Measurements from ENCODE around the gene COA3.

COA3 gene

DNA sequence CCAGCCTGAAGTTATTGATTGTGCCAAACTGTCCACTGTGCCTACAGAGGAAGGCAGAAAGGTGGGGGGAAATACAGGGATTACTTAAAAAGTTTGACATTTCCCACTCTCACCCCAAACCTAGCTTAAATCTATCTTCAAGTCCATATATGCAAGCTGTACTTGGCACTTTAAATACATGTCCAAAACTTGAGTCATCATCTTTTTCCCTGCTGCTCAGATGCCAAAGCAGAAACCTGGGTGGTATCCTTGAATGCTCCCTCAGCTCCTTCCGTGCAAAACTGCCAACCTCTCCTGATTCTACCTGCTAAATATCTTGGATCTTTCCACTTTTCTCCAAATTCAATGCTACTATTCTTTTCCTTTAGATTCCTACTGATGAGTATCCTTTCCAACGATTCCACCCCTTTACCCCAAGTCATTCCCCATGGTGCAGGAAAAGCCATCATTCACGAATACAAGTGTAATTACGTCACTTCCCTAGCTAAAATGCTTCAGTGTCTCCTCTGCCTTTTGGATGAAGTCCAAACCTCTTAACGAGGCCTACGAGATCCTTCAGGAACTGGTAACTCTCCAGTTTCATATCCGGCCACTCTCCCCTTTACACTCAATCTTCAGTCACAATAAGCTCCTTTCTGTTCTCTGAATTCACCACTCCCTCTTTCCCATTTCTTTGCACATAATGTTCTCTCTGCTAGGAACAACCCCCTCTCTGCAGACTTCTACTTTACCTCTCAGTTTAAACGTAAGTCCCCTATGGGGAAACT, 16.3 kb upstream of the COA3 start:
- DNase-seq = no peak

DNA sequence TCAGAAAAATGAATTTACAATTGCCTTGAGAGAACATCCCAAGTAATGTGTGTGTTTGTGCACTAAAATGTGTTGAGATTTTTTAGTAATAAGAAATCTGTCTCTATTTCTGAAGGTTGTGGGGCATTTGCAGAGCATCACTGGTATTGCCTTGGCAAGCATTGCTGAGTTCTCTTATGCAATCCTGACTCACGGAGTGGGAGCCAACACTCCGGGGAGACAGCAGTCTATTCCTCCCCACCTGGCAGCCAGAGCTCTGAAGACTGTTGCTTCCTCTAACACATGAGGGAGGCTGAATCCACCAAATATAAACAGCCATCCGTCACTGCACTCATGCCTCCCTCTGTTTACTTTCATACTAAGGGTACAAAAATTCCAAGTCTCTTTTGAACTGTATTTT, 10.7 kb upstream of the COA3 start:
- DNase-seq = no peak

DNA sequence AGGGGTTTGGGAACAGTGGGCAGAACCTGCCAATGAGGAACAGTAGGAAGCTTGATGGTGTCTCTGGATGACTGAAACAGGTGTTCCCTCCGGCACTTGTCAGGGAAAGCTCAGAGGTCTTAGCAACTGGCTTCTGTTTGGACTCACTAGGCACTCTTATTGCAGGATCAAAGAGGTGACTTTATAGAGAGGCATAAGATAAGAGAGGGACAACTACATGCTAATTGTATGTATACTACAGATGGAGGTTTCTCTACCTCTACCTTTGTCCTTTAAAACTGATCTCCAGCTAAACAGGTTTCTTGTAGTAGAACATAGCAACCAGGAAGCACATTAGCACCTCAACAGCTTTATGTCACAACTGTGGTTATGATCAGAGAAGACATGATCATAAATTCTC, 7.7 kb upstream of the COA3 start:
- DNase-seq = no peak

DNA sequence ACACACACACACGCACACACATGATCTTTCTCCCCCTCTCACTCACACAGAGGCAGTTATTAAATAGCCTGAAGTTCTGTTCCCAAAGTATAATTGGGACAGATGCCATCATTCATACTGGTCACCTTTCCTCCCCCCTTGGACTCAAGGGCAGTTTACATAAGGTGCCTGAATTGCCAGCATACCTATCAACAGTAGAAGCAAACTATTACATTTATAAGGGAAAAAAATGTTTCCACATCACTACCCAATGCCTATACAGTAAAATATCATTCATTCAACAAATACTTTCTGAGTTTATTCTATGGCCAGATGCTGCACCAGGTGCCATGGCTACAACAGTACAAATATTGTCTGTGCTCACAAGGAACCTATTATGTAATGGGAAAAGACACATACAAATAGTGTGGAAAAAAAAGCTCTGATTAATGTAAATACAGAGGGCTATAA, 6.4 kb upstream of the COA3 start:
- DNase-seq = no peak

DNA sequence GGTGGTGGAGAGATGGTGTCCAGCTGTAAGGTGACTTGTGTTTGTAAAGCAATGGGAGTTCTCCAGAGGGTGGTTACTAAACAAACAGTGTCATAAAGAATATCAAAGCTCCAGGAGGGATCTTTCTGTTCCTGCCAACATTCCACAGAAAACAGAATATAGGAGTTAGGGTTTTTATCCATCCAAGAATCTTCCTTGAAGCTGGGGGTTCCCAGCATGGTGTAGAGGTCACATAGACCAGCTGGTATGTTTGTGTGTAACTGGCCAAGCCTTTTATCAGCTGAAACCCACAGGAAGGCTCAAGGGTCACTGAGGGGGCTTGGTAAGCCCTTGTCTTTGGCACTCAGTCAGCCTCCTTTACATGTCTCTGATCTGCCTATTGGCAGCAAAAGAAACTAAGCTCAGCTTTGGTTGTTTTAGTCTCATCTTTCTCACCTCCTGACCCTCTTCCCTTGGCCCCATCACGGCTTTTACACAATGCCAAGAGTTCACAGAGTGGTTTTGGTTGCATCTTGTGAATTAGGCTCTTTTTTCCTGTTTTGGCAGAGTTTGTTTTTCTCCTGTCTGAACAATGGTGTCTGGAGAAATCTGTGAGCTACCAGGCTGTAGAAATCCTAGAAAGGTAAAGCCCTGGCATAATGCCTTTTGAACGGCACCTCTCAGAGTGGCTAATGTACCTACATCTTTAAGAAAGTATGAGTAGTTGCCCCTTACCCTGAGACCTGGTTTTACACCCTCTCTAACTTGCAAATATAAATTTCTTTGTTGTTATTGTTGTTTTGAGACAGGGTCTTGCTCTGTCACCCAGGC, 4.8 kb upstream of the COA3 start:
- no peak for DNase-seq

DNA sequence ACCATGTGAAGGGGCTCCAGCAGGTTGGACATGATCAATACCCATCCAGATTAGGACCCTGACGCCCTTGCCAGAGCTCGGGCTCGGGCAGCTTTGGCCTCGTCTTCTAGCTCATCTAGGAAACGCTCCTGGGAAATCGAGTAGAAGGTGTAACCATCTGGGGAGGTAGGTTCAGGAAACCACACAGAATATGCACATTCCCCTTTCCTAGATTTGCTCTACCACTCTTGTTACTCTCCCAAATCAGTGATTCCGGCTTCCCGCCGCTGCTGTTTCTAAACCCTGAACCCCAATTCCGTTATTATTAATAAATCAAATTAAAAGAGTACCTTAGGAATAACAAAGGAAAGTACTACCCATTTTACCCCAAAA, 507 bp downstream of the COA3 start:
- no peak for DNase-seq

DNA sequence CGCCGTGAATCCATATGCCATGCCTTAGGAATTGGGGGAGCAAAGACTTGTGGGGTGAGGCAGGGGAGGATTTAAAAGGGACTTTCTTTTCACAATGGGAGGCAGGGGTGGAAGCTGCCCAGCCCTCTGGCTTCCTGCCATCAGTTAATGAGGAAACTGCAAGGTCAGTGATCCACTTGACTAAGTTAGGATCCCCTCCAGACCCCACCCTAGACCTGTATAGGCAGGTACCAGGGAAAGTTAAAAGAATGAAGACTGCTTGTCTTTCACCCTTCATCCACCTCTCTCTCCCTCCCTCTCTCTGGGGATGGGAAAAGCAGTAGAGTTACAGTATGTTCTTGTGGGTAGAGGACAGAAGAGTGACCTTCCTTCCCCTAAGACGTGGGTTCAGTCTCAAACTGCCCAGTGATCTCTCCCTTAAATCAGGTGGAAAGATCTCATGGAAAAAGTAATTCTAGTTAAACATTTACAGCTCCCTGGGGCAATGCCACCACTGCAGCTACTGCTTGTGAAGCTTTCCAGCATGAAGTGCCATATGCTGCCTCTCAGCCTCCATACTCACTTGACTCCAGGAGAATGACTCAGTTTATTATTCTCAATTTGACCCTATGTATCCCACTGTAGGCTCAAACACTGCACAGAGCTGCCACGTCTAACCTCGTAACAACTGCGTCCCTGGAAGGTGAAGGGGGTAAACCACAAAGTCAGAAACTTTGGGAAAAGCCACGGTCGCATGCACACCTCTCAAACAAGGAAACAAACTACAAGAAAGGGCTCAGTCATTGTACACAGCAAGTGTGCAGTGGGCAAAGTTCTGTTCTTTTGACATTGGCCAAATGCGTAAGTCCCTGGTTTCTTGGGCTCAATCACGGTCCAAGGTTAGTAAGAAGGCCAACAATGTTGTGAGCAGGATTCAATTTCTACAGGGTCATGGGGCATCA, 1.2 kb downstream of the COA3 start:
- DNase-seq = no peak

DNA sequence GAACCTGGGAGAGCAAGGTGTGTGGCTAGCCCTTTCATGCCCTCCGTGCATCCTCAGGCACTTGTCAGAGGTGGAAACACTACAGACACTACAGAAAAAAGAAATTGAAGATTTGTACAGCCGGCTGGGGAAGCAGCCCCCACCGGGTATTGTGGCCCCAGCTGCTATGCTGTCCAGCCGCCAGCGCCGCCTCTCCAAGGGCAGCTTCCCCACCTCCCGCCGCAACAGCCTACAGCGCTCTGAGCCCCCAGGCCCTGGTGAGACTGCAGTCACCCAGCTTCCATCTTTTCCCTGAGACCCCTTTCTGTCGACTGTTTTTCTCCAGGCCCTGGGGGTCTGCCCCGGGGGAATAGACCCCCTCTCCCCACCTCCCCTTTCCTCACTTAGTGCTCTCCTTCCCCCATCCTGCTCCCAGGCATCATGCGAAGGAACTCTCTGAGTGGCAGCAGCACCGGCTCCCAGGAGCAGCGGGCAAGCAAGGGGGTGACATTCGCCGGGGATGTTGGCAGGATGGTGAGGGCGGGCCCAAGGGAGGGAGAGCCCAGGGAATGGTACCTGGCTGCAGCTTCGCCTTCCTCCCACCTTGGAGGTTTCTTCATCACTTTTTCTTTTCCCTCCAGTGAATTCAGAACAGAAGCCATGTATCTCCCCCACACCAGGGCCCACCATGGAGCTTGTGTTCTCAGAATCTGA, 2.3 kb downstream of the COA3 start:
- DNase-seq = no peak

DNA sequence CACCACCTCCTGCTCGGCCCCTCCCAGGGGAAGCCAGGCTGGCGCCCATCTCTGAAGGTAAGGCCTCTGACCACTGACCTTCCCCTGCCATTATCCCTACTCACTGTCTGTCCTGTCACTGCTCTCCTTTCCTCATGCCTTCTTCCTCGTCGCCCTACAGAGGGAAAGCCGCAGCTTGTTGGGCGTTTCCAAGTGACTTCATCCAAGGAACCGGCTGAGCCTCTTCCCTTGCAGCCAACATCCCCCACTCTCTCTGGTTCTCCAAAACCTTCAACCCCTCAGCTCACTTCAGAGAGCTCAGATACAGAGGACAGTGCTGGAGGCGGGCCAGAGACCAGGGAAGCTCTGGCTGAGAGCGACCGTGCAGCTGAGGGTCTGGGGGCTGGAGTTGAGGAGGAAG, 3.0 kb downstream of the COA3 start:
- no peak for DNase-seq

DNA sequence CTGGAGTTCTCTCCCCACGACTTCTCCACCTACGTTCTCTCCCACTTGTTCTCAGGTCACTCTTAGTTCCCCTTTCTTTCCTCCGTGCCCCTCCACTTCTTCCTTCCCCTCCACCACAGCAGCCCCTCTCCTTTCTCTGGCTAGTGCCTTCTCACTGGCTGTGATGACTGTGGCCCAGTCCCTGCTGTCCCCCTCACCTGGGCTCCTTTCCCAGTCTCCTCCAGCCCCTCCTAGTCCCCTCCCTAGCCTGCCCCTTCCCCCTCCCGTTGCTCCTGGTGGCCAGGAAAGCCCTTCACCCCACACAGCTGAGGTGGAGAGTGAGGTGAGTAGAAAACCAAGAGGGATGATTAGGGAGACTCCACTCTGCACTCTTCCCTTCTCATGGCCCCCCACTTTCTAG, 3.4 kb downstream of the COA3 start:
- no peak for DNase-seq

DNA sequence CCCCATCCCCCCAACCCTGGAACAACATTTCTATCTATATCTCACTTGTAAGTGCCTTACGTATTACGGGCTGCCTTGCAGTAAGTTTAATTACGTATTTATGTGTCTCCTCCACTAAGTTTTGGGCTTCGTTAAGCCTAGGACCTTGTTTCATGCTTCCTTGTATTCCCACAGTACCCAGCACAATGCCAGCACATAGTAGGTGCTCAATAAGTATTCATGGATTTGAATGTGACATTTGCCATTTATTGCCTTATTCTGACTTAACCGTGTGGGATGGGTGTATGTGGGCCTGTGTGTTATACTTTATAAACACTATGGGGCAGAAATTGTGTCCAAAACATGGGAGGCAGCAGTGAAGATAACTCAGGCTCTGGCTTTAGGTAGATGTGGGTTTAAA, 6.0 kb downstream of the COA3 start:
- no peak for DNase-seq

DNA sequence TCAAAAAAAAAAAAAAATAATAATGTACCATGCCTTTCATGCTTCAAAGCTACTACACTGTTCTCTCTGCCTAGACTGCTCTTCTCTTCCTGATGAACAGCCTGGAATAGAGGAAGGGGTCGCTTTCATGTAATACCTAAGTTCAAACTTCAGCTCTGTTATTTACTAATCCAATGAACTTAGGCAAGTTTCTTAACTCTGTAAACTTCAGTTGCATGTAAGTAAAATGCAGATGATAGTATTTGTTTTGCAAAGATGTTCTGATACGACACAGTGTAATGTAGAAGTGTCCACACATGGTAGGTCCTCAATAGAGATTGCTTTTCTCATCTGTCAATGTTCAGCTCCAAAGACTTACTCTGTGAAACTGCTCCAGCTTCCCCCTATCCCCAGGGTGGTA, 6.6 kb downstream of the COA3 start:
- no peak for DNase-seq

DNA sequence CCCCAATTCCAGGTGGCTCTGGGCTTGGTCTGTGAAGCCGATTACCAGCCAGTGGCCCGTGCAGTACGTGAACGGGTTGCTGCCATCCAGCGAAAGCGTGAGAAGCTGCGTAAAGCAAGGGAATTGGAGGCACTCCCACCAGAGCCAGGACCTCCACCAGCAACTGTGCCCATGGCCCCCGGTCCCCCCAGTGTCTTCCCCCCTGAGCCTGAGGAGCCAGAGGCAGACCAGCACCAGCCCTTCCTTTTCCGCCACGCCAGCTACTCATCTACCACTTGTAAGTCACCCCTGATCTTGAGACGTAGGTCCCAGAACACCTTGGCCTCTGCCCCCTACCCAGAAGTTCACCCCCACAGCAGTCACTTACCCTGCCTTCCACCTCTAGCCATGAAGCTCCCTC, 11.2 kb downstream of the COA3 start:
- DNase-seq = no peak

DNA sequence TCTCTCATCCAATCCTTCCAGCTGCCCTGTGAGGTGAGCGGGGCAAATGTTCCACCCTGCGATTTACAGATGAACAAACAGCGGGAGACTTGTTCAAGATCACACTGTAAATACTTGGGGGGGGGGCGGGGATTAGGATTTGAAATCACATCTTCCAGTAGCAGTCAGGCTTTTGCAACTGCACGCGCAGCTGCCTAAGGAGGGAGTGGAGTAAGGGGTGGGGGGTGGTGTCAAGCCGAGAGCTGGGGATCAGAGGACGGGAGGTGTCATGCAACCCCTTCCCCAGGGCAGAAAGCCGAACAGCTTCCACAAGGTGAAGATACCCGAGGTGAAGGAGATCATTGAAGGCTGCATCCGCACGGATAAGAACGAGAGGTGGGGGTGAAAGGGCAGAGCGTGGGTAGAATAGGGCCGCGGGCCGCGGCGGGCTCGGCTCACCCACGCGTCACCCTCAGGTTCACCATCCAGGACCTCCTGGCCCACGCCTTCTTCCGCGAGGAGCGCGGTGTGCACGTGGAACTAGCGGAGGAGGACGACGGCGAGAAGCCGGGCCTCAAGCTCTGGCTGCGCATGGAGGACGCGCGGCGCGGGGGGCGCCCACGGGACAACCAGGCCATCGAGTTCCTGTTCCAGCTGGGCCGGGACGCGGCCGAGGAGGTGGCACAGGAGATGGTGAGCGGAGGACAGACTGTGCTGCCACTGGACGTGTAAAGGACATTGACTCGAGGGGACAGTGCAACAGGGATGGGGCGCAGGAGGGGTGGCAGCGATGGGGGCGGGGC, 13.5 kb downstream of the COA3 start:
- DNase-seq = no peak

DNA sequence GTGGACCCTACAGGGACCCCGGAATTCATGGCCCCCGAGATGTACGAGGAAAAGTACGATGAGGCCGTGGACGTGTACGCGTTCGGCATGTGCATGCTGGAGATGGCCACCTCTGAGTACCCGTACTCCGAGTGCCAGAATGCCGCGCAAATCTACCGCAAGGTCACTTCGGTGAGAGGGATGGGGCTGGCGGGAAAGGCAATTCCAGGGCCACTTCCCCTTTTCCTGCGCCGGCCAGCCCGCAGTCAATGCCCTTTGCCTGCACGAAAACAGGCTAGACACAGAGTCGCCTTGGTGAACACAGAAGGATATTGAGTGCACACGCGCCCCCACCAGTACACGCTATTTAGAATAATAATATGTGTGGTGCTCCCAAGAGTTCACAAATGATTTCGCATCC, 14.1 kb downstream of the COA3 start:
- DNase-seq = no peak

DNA sequence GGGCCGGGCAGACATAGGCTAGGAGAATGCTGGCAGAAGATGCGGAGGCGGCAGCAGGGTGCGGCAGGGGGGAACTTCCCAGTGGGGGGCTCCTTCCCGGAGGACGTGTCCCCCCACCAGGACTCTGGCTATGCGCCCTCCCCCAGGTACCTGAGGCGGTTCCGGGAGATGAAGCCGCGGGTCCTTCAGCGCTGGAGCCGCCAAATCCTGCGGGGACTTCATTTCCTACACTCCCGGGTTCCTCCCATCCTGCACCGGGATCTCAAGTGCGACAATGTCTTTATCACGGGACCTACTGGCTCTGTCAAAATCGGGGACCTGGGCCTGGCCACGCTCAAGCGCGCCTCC, 14.7 kb downstream of the COA3 start:
- DNase-seq = no peak

DNA sequence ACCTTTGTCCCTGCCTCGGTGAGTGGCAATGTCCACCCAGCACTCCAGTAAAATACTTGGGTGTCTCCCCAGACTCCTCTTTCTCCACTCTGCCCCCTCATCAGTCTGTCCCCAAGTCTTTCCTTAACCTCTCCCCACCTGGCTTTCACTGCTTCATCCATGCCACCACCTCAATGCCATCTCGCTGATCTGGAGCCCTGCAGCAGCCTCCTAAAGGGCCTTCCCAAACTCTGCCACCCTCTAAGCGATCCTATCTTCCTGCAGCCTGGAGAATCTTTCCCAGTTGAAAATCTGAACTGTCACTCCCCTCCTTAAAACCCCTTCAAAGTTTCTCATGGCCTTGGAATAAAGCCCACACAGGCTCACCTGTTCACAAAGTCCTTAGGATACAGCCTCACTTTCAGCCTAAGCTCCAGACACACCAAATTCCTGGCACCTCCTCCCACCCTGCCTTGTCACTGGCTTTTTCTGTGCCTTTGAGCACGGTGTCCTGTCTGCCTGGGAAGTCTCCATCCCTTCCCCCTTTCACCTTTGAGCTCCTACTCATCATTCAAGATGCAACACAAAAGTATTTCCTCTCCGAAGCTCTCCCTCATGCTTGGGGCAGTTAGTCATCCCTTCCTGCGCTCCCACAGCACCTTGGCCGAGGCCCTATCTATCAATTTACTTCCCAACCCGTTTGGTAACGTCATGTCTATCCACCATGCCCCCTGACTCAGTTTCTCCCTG, 15.3 kb downstream of the COA3 start:
- DNase-seq = no peak

DNA sequence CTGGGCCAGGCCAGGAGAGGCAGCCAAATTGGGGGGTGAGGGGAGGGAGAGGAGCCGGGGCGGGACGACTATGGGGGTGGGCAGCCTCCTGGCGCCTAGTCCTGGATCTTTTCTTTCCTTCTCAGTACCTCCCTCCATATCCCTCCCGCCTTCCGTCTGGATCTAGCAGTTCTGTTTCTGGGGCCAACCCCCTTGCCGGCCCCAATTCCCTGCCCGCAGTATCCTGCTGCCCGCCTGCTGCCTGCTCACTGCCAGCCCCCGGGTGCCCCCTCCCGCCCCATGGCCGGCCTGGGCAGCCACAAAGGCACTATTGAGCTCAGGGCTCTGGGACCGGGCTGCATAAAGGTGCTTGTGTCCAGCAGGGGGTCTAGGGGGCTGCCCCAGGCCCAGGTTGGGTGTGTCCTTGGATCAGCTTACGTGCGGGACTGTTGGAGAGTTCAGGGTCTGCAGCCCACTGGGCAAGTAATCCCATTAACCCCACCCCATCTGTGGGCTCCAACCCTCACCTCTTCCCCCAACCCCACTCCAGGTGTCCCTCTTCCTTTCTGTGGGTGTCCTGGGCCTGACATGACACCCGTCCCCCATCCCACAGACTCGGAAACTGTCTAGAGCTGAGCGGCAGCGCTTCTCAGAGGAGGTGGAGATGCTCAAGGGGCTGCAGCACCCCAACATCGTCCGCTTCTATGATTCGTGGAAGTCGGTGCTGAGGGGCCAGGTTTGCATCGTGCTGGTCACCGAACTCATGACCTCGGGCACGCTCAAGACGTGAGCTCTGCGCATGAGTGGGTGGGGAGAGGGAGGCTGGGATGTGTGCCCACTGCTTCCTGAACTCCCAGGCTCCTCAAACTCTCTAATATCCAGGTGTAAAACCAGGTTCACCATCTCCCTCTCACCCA, 16.1 kb downstream of the COA3 start:
- no peak for DNase-seq

DNA sequence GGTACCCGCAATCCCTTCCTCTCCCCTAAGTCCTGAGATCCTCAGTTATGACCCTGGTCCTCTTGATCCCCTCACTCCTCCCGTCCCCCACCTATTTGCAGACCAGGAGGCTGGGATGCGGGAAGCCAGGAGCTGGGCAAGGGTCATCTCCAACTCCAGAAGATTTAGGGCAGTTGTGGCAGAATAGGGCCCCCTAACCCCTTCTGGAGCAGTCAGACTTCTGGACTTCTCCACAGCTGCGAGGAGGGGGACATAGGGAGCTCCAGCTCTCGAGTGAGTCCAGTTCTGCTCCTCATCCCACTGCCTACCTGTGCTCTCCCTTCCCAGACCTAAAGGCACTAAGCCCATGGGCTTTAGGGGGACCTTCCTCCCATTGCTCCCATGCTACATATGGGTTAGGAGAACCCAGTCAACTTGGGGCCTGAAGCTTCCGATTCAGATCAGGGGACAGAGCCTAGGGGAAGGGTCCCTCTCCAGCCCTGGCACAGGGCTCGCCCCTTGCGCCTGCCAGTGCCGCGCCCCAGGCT, 16.8 kb downstream of the COA3 start:
- DNase-seq = no peak

Data from T1000 (cell line).